DOHH2 (cell line): ENCODE results near the gene PAGR1.

ENCODE experiments used
- EZH2phosphoT487 ChIP-seq: fragments of 200-600 bp; sonication (generic); IDR thresholded peaks from 2 replicates; pipeline ENCODE4 v1.6.1; 2017; ENCODE audit warnings: borderline replicate concordance, mild to moderate bottlenecking, antibody characterized with exemption, low read length, moderate library complexity, mixed read lengths
- TF ChIP-seq, protein P1 (sequence below): fragments of 200-600 bp; sonication (generic); IDR thresholded peaks from one replicate; pipeline ENCODE4 v1.5.1; 2014; ENCODE audit warnings: antibody characterized with exemption, mild to moderate bottlenecking, low read depth, low read length; ENCODE audit not compliant: poor library complexity, severe bottlenecking

DNA sequence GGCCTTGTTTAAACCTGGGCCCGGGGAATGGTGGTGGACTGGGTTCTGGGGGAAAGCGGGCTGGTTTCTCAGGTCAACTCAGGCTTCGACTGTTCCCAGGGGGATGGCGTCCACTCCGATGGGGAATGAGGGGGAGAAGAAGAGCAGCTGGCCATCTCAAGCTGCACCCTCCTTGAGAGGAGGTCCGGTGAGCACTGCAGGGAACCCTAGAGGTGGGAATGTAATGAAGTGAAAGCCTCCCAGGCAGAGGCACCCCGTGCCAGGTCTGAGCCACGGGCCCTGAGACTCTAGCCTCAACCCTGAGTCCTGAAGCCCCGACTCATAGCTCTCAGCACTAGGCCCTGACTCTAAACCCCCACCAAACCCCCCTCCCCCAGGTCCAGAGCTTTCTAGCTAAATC, 48.3 kb downstream of the PAGR1 start:
- TF ChIP-seq, protein P1, sequence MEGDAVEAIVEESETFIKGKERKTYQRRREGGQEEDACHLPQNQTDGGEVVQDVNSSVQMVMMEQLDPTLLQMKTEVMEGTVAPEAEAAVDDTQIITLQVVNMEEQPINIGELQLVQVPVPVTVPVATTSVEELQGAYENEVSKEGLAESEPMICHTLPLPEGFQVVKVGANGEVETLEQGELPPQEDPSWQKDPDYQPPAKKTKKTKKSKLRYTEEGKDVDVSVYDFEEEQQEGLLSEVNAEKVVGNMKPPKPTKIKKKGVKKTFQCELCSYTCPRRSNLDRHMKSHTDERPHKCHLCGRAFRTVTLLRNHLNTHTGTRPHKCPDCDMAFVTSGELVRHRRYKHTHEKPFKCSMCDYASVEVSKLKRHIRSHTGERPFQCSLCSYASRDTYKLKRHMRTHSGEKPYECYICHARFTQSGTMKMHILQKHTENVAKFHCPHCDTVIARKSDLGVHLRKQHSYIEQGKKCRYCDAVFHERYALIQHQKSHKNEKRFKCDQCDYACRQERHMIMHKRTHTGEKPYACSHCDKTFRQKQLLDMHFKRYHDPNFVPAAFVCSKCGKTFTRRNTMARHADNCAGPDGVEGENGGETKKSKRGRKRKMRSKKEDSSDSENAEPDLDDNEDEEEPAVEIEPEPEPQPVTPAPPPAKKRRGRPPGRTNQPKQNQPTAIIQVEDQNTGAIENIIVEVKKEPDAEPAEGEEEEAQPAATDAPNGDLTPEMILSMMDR = no peak
- no peak for TF ChIP-seq EZH2phosphoT487
